Nephron (organoid): ENCODE data around the gene RSU1.

Experiments
- H3K27ac Mint-ChIP-seq, 3 experiments: 2 replicates each; pipeline ENCODE4 v1.8.0; 2020; ENCODE audit warnings: mixed read lengths in 3 of 3, mild to moderate bottlenecking in 2 of 3, moderate library complexity in 1 of 3
- H3K27me3 Mint-ChIP-seq: 2 replicates; pipeline ENCODE4 v1.8.0; 2021; ENCODE audit warnings: low read depth, mild to moderate bottlenecking, moderate library complexity, mixed read lengths
- H3K36me3 Mint-ChIP-seq: 2 replicates; pipeline ENCODE4 v1.8.0; 2020; ENCODE audit warnings: low read depth, mixed read lengths
- H3K4me1 Mint-ChIP-seq: 2 replicates; pipeline ENCODE4 v1.8.0; 2020; ENCODE audit warnings: mixed read lengths
- H3K4me3 Mint-ChIP-seq, 3 experiments: 2 replicates each; pipeline ENCODE4 v1.8.0; 2020; ENCODE audit warnings: mild to moderate bottlenecking in 3 of 3, mixed read lengths in 3 of 3, moderate library complexity in 2 of 3
- H3K9me3 Mint-ChIP-seq: 2 replicates; pipeline ENCODE4 v1.8.0; 2020; ENCODE audit warnings: mixed read lengths
- CTCF ChIP-seq, 3 experiments: fragments of 200-600 bp; sonication (generic); IDR thresholded peaks; one replicate each; pipeline ENCODE4 v1.5.0; 2021; ENCODE audit warnings: antibody characterized with exemption in 3 of 3; ENCODE audit not compliant: unreplicated experiment in 3 of 3

RSU1 gene

GRCh38 chr10:16640153-16640552 lies 177.1 kb downstream of the RSU1 start:
- H3K9me3 Mint-ChIP-seq, result no peaks in the 10 kb centered on the region
- no peak for TF ChIP-seq CTCF (IDR thresholded peaks at IDR 0.05; ENCODE audit: unreplicated experiment in 3 of 3)
- H3K36me3 Mint-ChIP-seq, result no peaks in the 10 kb centered on the region
- H3K27me3 Mint-ChIP-seq, result no peaks in the 10 kb centered on the region
- no peak overlapping the region for H3K4me3 Mint-ChIP-seq
- H3K4me1 Mint-ChIP-seq, result no peaks in the 10 kb centered on the region
- H3K27ac Mint-ChIP-seq, result no peak overlapping the region

GRCh38 chr10:16639471-16639870 lies 177.8 kb downstream of the RSU1 start:
- no peak overlapping the region for H3K4me3 Mint-ChIP-seq
- no peaks in the 10 kb centered on the region for H3K9me3 Mint-ChIP-seq
- H3K27me3 Mint-ChIP-seq, result no peaks in the 10 kb centered on the region
- no peaks in the 10 kb centered on the region for H3K4me1 Mint-ChIP-seq
- no peaks in the 10 kb centered on the region for H3K36me3 Mint-ChIP-seq
- no peak for TF ChIP-seq CTCF (IDR thresholded peaks at IDR 0.05; ENCODE audit: unreplicated experiment in 3 of 3)
- no peak overlapping the region for H3K27ac Mint-ChIP-seq

GRCh38 chr10:16632996-16633395 lies 184.2 kb downstream of the RSU1 start:
- TF ChIP-seq CTCF (IDR thresholded peaks at IDR 0.05; ENCODE audit: unreplicated experiment in 3 of 3), result no peak
- Mint-ChIP-seq H3K9me3 (no peaks in the 10 kb centered on the region), H3K27ac (no peak overlapping the region), H3K4me3 (no peak overlapping the region), H3K36me3 (no peaks in the 10 kb centered on the region), H3K27me3 (no peaks in the 10 kb centered on the region), H3K4me1 (no peaks in the 10 kb centered on the region)

- Mint-ChIP-seq H3K4me3 (no peak overlapping the region), H3K36me3 (no peaks in the 10 kb centered on the region), H3K27ac (no peak overlapping the region), H3K27me3 (no peaks in the 10 kb centered on the region), H3K4me1 (no peaks in the 10 kb centered on the region), H3K9me3 (no peaks in the 10 kb centered on the region)
- TF ChIP-seq CTCF (IDR thresholded peaks at IDR 0.05; ENCODE audit: unreplicated experiment in 3 of 3), result no peak
These were observed 190.5 kb downstream of the RSU1 start for GRCh38 chr10:16626697-16627096.

- peaks cover 28% of the 10 kb centered on the region for H3K9me3 Mint-ChIP-seq
- no peaks in the 10 kb centered on the region for H3K36me3 Mint-ChIP-seq
- no peak overlapping the region for H3K4me3 Mint-ChIP-seq
These were observed 204.3 kb downstream of the RSU1 start for GRCh38 chr10:16612981-16613355.

More at GRCh38 chr10:16612981-16613355, 204.3 kb downstream of the RSU1 start:
- no peaks in the 10 kb centered on the region for H3K4me1 Mint-ChIP-seq
- no peak overlapping the region for H3K27ac Mint-ChIP-seq
- no peak for TF ChIP-seq CTCF (IDR thresholded peaks at IDR 0.05; ENCODE audit: unreplicated experiment in 3 of 3)
- no peaks in the 10 kb centered on the region for H3K27me3 Mint-ChIP-seq
